ENCODE measurements around the gene HNRNPF. TPM values are rescaled to one million over a fixed set of nuclear protein-coding genes. Genes with fewer than 3 reads are reported as not detected.

HNRNPF gene
- polyA plus RNA-seq, 1 experiment = 172 TPM

DNA sequence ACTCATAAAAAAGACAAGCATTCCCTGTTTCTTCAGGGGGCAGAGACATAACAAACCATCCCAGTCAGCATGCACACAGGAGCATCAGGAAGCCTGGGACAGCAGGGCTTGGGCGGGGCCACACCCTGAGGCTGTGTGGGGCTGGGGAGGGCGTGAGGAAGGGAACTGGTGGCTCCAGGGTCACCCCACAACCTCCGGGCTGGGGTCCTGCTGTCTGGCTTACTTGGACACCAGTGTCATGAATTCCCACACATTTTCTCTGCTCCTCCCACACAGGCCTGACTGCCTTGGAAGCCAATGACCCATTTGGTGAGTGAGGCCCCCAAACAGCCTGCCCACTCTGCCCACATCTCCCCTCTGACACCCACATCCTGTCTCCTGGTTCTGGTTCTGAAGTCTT is 34.8 kb downstream of the HNRNPF start:
- ChIA-PET POLR2A (no interaction called here), CTCF (interaction anchor here (2.1 kb wide), 1 partner anchor 81 kb away, joined by 4 read pairs; no protein-coding TSS in a partner anchor)
- no peaks in the 10 kb centered on the region for H3K36me3 ChIP-seq (ENCODE audit: control insufficient read depth, insufficient read depth, low read length)
- no peaks in the 10 kb centered on the region; the same call in none of the 2 replicates for H3K27me3 ChIP-seq (ENCODE audit: control insufficient read depth, insufficient read depth, low read length)
- TF ChIP-seq, protein P1, sequence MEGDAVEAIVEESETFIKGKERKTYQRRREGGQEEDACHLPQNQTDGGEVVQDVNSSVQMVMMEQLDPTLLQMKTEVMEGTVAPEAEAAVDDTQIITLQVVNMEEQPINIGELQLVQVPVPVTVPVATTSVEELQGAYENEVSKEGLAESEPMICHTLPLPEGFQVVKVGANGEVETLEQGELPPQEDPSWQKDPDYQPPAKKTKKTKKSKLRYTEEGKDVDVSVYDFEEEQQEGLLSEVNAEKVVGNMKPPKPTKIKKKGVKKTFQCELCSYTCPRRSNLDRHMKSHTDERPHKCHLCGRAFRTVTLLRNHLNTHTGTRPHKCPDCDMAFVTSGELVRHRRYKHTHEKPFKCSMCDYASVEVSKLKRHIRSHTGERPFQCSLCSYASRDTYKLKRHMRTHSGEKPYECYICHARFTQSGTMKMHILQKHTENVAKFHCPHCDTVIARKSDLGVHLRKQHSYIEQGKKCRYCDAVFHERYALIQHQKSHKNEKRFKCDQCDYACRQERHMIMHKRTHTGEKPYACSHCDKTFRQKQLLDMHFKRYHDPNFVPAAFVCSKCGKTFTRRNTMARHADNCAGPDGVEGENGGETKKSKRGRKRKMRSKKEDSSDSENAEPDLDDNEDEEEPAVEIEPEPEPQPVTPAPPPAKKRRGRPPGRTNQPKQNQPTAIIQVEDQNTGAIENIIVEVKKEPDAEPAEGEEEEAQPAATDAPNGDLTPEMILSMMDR (IDR thresholded peaks at IDR 0.05; ENCODE audit: insufficient read depth, low read depth, low read length) = no peak
- no peak for DNase-seq (ENCODE audit: low read depth)
- H3K4me3 ChIP-seq (ENCODE audit: low read depth, low read length) = no peak overlapping the region

DNA sequence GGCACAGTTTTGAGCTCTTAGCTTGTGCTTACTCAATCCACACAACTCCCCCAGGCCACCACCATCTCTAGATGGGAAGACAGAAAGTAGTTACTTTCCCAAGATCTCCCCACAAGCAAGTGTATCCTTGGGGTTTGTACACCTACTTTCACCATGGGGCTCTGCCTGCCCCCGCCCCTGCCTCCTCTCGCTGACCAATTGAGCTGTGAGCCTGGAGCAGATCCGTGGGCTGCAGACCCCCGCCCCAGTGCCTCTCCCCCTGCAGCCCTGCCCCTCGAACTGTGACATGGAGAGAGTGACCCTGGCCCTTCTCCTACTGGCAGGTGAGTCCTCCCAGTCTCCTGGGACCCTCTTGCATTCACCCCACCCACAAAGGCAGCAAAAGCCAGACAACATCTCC is 35.5 kb downstream of the HNRNPF start:
- CTCF ChIA-PET = interaction anchor here (0.7 to 2.1 kb wide), 2 partner anchors 23 to 80 kb away, joined by 3 to 4 read pairs; no protein-coding TSS in a partner anchor
- no peaks in the 10 kb centered on the region for H3K36me3 ChIP-seq (ENCODE audit: control insufficient read depth, insufficient read depth, low read length)
- no peak overlapping the region for H3K4me3 ChIP-seq (ENCODE audit: low read depth, low read length)
- no peak for DNase-seq (ENCODE audit: low read depth)
- no peaks in the 10 kb centered on the region; the same call in none of the 2 replicates for H3K27me3 ChIP-seq (ENCODE audit: control insufficient read depth, insufficient read depth, low read length)
- TF ChIP-seq, protein P1 (IDR thresholded peaks at IDR 0.05; ENCODE audit: insufficient read depth, low read depth, low read length) = no peak
- POLR2A ChIA-PET = no interaction called here

DNA sequence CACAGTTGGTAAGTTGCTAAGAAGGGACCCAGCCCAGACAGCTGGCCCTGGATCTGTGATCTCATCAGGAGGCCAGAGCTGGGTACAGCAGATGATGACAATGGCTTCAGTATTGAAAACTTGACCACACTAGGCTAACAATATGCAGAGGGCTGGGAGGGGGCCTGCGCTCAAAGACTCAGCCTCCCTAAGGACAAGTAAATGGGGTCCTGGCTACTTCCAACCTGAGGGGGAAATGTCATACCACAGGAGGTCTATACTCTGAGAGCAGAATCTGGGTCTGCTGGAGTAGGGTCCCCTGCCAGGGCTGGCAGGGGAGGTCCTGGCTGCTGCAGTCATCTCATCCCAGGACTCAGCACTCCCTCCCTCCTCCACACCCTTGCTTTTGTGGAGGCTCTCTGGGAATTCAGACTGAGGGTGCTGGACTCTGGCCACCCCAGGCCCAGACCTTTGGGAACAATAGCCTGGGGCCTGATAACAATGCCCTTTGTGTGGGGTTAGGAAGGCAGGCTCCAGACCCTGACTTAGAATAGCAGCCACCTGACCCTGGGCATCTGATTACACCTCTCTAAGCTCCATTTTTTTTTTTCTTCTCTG is 36.1 kb downstream of the HNRNPF start:
- H3K36me3 ChIP-seq (ENCODE audit: control insufficient read depth, insufficient read depth, low read length) = no peaks in the 10 kb centered on the region
- TF ChIP-seq, protein P1 (IDR thresholded peaks at IDR 0.05; ENCODE audit: insufficient read depth, low read depth, low read length) = no peak
- no peak overlapping the region for H3K4me3 ChIP-seq (ENCODE audit: low read depth, low read length)
- CTCF ChIA-PET = interaction anchor here (0.7 to 2.1 kb wide), 3 partner anchors 17 to 80 kb away, joined by 3 to 7 read pairs (median 4); no protein-coding TSS in a partner anchor
- H3K27me3 ChIP-seq (ENCODE audit: control insufficient read depth, insufficient read depth, low read length) = no peaks in the 10 kb centered on the region; the same call in none of the 2 replicates
- DNase-seq (ENCODE audit: low read depth) = no peak
- POLR2A ChIA-PET = no interaction called here

DNA sequence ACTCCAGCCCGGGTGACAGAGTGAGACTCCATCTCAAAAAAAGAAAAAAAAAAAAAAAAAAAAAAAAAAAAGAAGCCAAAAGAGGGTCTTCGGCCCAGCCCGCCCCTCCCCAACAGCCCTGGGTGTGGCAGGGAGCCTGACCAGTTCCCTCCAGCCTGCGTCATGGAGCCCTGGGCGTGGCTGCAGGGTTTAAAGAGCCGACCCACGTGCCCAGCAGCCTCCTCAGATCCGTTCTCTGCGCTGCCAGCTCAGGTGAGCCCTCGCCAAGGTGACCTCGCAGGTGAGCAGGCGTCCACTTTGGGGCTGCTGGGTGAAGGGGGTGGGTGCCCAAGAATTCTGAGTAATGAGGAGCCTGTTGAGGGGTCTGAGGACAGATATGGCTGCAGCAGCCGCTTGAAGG is 37.6 kb downstream of the HNRNPF start, which contains the start of gene FXYD4:
Gene FXYD4 (plus strand): TSS at position 219 of the 400 bp plus-strand sequence. CDS start 2,111 bp downstream, outside the sequence.
- no peak for DNase-seq (ENCODE audit: low read depth)
- Histone ChIP-seq H3K36me3 (ENCODE audit: control insufficient read depth, insufficient read depth, low read length) (no peaks in the 10 kb centered on the region), H3K27me3 (ENCODE audit: control insufficient read depth, insufficient read depth, low read length) (no peaks in the 10 kb centered on the region; the same call in none of the 2 replicates), H3K4me3 (ENCODE audit: low read depth, low read length) (no peak within 1 kb of the TSS)
- CTCF ChIA-PET = no interaction called here
- POLR2A ChIA-PET = no interaction called here
- TF ChIP-seq, protein P1 (IDR thresholded peaks at IDR 0.05; ENCODE audit: insufficient read depth, low read depth, low read length) = no peak

DNA sequence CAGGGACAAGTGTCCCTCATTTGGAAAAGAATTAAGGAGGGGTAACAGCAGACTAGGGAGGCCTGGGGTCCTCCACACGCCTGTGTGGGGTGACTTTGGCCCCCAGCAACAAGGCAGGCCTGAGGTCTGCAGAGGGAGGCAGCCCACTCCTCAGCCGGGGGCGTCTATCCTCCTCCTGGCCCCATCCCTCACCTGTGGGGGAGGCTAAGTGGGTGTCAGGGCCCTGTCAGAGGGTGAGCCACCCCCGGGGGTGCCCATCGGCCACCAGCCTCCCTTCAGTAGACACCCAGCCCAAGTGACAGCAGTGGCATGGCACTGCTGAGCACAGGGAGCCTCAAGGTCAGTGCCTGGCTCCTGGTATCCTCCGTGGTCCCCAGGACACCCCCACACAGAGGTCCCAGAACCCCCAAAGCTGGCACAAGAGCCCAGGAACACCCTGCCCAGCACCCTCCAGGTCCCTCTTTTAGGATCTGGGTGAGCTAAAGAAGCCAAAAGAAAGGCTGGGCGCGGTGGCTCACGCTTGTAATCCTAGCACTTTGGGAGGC is 38.2 kb downstream of the HNRNPF start:
- Histone ChIP-seq H3K36me3 (ENCODE audit: control insufficient read depth, insufficient read depth, low read length) (no peaks in the 10 kb centered on the region), H3K4me3 (ENCODE audit: low read depth, low read length) (no peak overlapping the region), H3K27me3 (ENCODE audit: control insufficient read depth, insufficient read depth, low read length) (no peaks in the 10 kb centered on the region; the same call in none of the 2 replicates)
- ChIA-PET POLR2A (no interaction called here), CTCF (no interaction called here)
- TF ChIP-seq, protein P1 (IDR thresholded peaks at IDR 0.05; ENCODE audit: insufficient read depth, low read depth, low read length) = no peak
- DNase-seq (ENCODE audit: low read depth) = no peak
